ENCODE measurements around the gene CYTH3. TPM values are rescaled to one million over a fixed set of nuclear protein-coding genes. Genes with fewer than 3 reads are reported as not detected.
A peak's percentile ranks its signal among the peaks of the same experiment; 100 is the strongest.
"Not testable (repeated sequence)": the region's sequence is repeated elsewhere in the genome, so short reads cannot be mapped to it uniquely, and the experiment has no call there.

CYTH3 gene
- total and polyA plus RNA-seq, 11 donors = 11.1 to 49.7 (median 22.1) TPM

GRCh38 chr7:6286486-6286885, 14.1 kb upstream of the CYTH3 start:
- ATAC-seq = no peak
- 93 to 96% (median 94%) methylated on average over 8 of the region's 8 CpGs for WGBS, 4 donors
- no peaks in the 10 kb centered on the region for H3K4me1 ChIP-seq
- H3K9me3 ChIP-seq = no peaks in the 10 kb centered on the region
- H3K4me3 ChIP-seq = no peak overlapping the region
- intact Hi-C loops (cut with DNase I) = no loop called here
- DNase-seq = no peak
- no peaks in the 10 kb centered on the region for H3K27me3 ChIP-seq
- H3K27ac ChIP-seq = no peak overlapping the region
- no peak for TF ChIP-seq POLR2A (IDR thresholded peaks at IDR 0.05)
- TF ChIP-seq, protein P1, sequence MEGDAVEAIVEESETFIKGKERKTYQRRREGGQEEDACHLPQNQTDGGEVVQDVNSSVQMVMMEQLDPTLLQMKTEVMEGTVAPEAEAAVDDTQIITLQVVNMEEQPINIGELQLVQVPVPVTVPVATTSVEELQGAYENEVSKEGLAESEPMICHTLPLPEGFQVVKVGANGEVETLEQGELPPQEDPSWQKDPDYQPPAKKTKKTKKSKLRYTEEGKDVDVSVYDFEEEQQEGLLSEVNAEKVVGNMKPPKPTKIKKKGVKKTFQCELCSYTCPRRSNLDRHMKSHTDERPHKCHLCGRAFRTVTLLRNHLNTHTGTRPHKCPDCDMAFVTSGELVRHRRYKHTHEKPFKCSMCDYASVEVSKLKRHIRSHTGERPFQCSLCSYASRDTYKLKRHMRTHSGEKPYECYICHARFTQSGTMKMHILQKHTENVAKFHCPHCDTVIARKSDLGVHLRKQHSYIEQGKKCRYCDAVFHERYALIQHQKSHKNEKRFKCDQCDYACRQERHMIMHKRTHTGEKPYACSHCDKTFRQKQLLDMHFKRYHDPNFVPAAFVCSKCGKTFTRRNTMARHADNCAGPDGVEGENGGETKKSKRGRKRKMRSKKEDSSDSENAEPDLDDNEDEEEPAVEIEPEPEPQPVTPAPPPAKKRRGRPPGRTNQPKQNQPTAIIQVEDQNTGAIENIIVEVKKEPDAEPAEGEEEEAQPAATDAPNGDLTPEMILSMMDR (IDR thresholded peaks at IDR 0.05) = no peak
- no peaks in the 10 kb centered on the region for H3K36me3 ChIP-seq

GRCh38 chr7:6284461-6285360, 12.3 kb upstream of the CYTH3 start:
- Histone ChIP-seq H3K27ac (no peak overlapping the region), H3K27me3 (no peaks in the 10 kb centered on the region), H3K36me3 (no peaks in the 10 kb centered on the region), H3K4me3 (no peak overlapping the region), H3K4me1 (no peaks in the 10 kb centered on the region), H3K9me3 (no peaks in the 10 kb centered on the region)
- intact Hi-C loops (cut with DNase I) = no loop called here
- TF ChIP-seq POLR2A (IDR thresholded peaks at IDR 0.05) = no peak
- TF ChIP-seq, protein P1 (IDR thresholded peaks at IDR 0.05) = no peak
- 72 to 76% (median 74%) methylated on average over 20 of the region's 20 CpGs for WGBS, 4 donors
- no peak for DNase-seq
- peak in 1 of 4 donors; percentile 28 for ATAC-seq

DNA sequence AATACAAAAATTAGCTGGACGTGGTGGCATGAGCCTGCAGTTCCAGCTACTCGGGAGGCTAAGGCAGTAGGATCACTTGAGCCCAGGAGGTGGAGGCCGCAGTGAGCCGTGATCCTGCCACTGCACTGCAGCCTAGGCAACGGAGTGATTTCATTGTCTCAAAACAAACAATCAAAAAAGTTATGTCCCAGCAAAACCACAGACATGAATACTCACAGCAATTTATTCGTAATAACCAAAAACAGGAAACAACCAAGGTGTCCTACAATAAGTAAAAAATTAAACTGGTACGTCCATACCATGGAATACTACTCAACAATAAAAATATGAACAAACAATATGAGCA, 11.6 kb upstream of the CYTH3 start:
- no peak for TF ChIP-seq POLR2A (IDR thresholded peaks at IDR 0.05)
- TF ChIP-seq, protein P1 (IDR thresholded peaks at IDR 0.05) = no peak
- DNase-seq (no peak), ATAC-seq (no peak)
- Histone ChIP-seq H3K9me3 (no peaks in the 10 kb centered on the region), H3K27ac (no peak overlapping the region), H3K27me3 (no peaks in the 10 kb centered on the region), H3K36me3 (no peaks in the 10 kb centered on the region), H3K4me3 (no peak overlapping the region), H3K4me1 (no peaks in the 10 kb centered on the region)
- WGBS, 4 donors = 91 to 96% (median 92%) methylated on average over 7 of the region's 7 CpGs
- intact Hi-C loops (cut with DNase I) = no loop called here

GRCh38 chr7:6283391-6284054, 11.1 kb upstream of the CYTH3 start:
- WGBS, 4 donors = 92 to 96% (median 95%) methylated on average over 9 of the region's 9 CpGs
- H3K9me3 ChIP-seq; H3K36me3 ChIP-seq; H3K4me3 ChIP-seq; ATAC-seq; DNase-seq; H3K27ac ChIP-seq; H3K27me3 ChIP-seq; H3K4me1 ChIP-seq; intact Hi-C loops (cut with DNase I): not testable (repeated sequence)
